SW480 (cell line): Measurements from ENCODE around the gene FAM170B.
A peak's percentile ranks its signal among the peaks of the same experiment; 100 is the strongest.

Experiments
- DNase-seq: peaks from one replicate; pipeline ENCODE4 v3.0.0-alpha.2; 2016; ENCODE audit warnings: low spot score

Gene FAM170B

GRCh38 chr10:49133706-49134248 is at the start of gene FAM170B:
Gene FAM170B, minus strand, starts transcription at chr10:49134021. Its CDS starts 103 bp downstream, at chr10:49133918.
- DNase-seq: no peak

GRCh38 chr10:49182776-49183175 is 49.0 kb upstream of the FAM170B start:
- no peak for DNase-seq

GRCh38 chr10:49180444-49180860 is 46.6 kb upstream of the FAM170B start:
- DNase-seq: no peak

GRCh38 chr10:49179699-49180443 is 46.0 kb upstream of the FAM170B start:
- no peak for DNase-seq

- no peak for DNase-seq
Observed at GRCh38 chr10:49178489-49179471, 45.0 kb upstream of the FAM170B start.

GRCh38 chr10:49177391-49178355 is 43.9 kb upstream of the FAM170B start:
- peak; percentile 21 for DNase-seq

GRCh38 chr10:49176310-49177268 is 42.8 kb upstream of the FAM170B start:
- DNase-seq: no peak

GRCh38 chr10:49175587-49176309 is 41.9 kb upstream of the FAM170B start:
- no peak for DNase-seq

- no peak for DNase-seq
Observed at GRCh38 chr10:49174926-49175500, 41.2 kb upstream of the FAM170B start.

GRCh38 chr10:49174261-49174925 is 40.6 kb upstream of the FAM170B start:
- DNase-seq: no peak

GRCh38 chr10:49173853-49174252 is 40.0 kb upstream of the FAM170B start:
- no peak for DNase-seq

- DNase-seq: no peak
Observed at GRCh38 chr10:49173201-49173772, 39.5 kb upstream of the FAM170B start.

- no peak for DNase-seq
Observed at GRCh38 chr10:49172777-49173132, 38.9 kb upstream of the FAM170B start.

- DNase-seq: no peak
Observed at GRCh38 chr10:49172061-49172776, 38.4 kb upstream of the FAM170B start.

GRCh38 chr10:49171326-49172060 is 37.7 kb upstream of the FAM170B start:
- no peak for DNase-seq

- no peak for DNase-seq
Observed at GRCh38 chr10:49170632-49171325, 37.0 kb upstream of the FAM170B start.
